ENCODE measurements around the gene STK4. TPM values are rescaled to one million over a fixed set of nuclear protein-coding genes. Genes with fewer than 3 reads are reported as not detected.

The STK4 gene
- total RNA-seq, 2 donors from 2014 or later = 149 to 205 TPM

- ATAC-seq = no peak
- DNase-seq (ENCODE audit: low spot score in 2 of 2) = no peak
- Mint-ChIP-seq H3K36me3 (peaks cover 6 to 16% of the 10 kb centered on the region in 2 donors), H3K9me3 (no peaks in the 10 kb centered on the region), H3K27ac (peak overlapping the region; percentile 16 to 67)
These were observed 21.1 kb upstream of the STK4 start for GRCh38 chr20:44945261-44945660.

- H3K27ac Mint-ChIP-seq = peak overlapping the region in 1 of 2 donors; percentile 16
- H3K36me3 Mint-ChIP-seq = peaks cover 8 to 10% of the 10 kb centered on the region in 2 donors
- ATAC-seq (no peak), DNase-seq (ENCODE audit: low spot score in 2 of 2) (no peak)
- no peaks in the 10 kb centered on the region for H3K9me3 Mint-ChIP-seq
These were observed 19.9 kb upstream of the STK4 start for GRCh38 chr20:44946271-44946852.

GRCh38 chr20:44948107-44948506 lies 18.2 kb upstream of the STK4 start:
- no peaks in the 10 kb centered on the region for H3K9me3 Mint-ChIP-seq
- H3K27ac Mint-ChIP-seq = peak overlapping the region in 1 of 2 donors; percentile 60
- DNase-seq (ENCODE audit: low spot score in 2 of 2) = no peak
- no peak for ATAC-seq
- peaks cover 10 to 19% of the 10 kb centered on the region in 2 donors for H3K36me3 Mint-ChIP-seq

GRCh38 chr20:44948513-44948912 lies 17.8 kb upstream of the STK4 start:
- DNase-seq (ENCODE audit: low spot score in 2 of 2) = no peak
- H3K9me3 Mint-ChIP-seq = no peaks in the 10 kb centered on the region
- no peak for ATAC-seq
- no peak overlapping the region for H3K27ac Mint-ChIP-seq
- peaks cover 14 to 21% of the 10 kb centered on the region in 2 donors for H3K36me3 Mint-ChIP-seq

GRCh38 chr20:44950368-44950767 lies 15.9 kb upstream of the STK4 start:
- Mint-ChIP-seq H3K27ac (peak overlapping the region in 1 of 2 donors; percentile 9), H3K9me3 (no peaks in the 10 kb centered on the region), H3K36me3 (peaks cover 21 to 29% of the 10 kb centered on the region in 2 donors)
- no peak for ATAC-seq
- no peak for DNase-seq (ENCODE audit: low spot score in 2 of 2)

- Mint-ChIP-seq H3K9me3 (no peaks in the 10 kb centered on the region), H3K36me3 (peaks cover 34 to 38% of the 10 kb centered on the region in 2 donors), H3K27ac (peak overlapping the region; percentile 31 to 76)
- no peak for DNase-seq (ENCODE audit: low spot score in 2 of 2)
- no peak for ATAC-seq
These were observed 13.6 kb upstream of the STK4 start for GRCh38 chr20:44952731-44953130.

GRCh38 chr20:44954211-44954610 lies 12.1 kb upstream of the STK4 start:
- no peak for ATAC-seq
- peaks cover 49% of the 10 kb centered on the region in 2 donors for H3K36me3 Mint-ChIP-seq
- peak overlapping the region; percentile 1 to 31 for H3K27ac Mint-ChIP-seq
- no peaks in the 10 kb centered on the region for H3K9me3 Mint-ChIP-seq
- no peak for DNase-seq (ENCODE audit: low spot score in 2 of 2)

GRCh38 chr20:44955270-44955669 lies 11.0 kb upstream of the STK4 start:
- Mint-ChIP-seq H3K27ac (peak overlapping the region in 1 of 2 donors; percentile 39), H3K9me3 (no peaks in the 10 kb centered on the region), H3K36me3 (peaks cover 50 to 57% of the 10 kb centered on the region in 2 donors)
- DNase-seq (ENCODE audit: low spot score in 2 of 2) (no peak), ATAC-seq (no peak)

GRCh38 chr20:44956410-44956809 lies 9.9 kb upstream of the STK4 start:
- peaks cover 48 to 57% of the 10 kb centered on the region in 2 donors for H3K36me3 Mint-ChIP-seq

GRCh38 chr20:44958276-44958675 lies 8.0 kb upstream of the STK4 start:
- DNase-seq (ENCODE audit: low spot score in 2 of 2) (no peak), ATAC-seq (no peak)
- H3K27ac Mint-ChIP-seq = peak overlapping the region in 1 of 2 donors; percentile 92
- H3K9me3 Mint-ChIP-seq = no peaks in the 10 kb centered on the region
- peaks cover 44 to 53% of the 10 kb centered on the region in 2 donors for H3K36me3 Mint-ChIP-seq

More at GRCh38 chr20:44956410-44956809, 9.9 kb upstream of the STK4 start:
- Mint-ChIP-seq H3K9me3 (no peaks in the 10 kb centered on the region), H3K27ac (no peak overlapping the region)
- ATAC-seq = no peak
- no peak for DNase-seq (ENCODE audit: low spot score in 2 of 2)

- ATAC-seq (peak; percentile 9 to 51), DNase-seq (ENCODE audit: low spot score in 2 of 2) (peak in 1 of 2 donors; percentile 60)
- Mint-ChIP-seq H3K27ac (peak overlapping the region; percentile 92 to 99), H3K9me3 (no peaks in the 10 kb centered on the region), H3K36me3 (peaks cover 35 to 44% of the 10 kb centered on the region in 2 donors)
These were observed 7.2 kb upstream of the STK4 start for GRCh38 chr20:44959082-44959637.

- ATAC-seq = peak; percentile 67 to 81
These were observed 6.6 kb upstream of the STK4 start for GRCh38 chr20:44959638-44960102.

GRCh38 chr20:44960103-44960852 lies 6.0 kb upstream of the STK4 start, which contains the start of gene TOMM34:
TSS of gene TOMM34 (minus strand) at chr20:44960397. CDS start at chr20:44960333, 64 bp downstream.
- ATAC-seq (peak; percentile 82 to 93), DNase-seq (ENCODE audit: low spot score in 2 of 2) (peak; percentile 92 to 97)
- peaks cover 27 to 43% of the 10 kb centered on the region in 2 donors for H3K36me3 Mint-ChIP-seq
- no peaks in the 10 kb centered on the region for H3K9me3 Mint-ChIP-seq
- H3K27ac Mint-ChIP-seq = peak within 1 kb of the TSS; percentile 92 to 99

More at GRCh38 chr20:44959638-44960102, 6.6 kb upstream of the STK4 start:
- Mint-ChIP-seq H3K36me3 (peaks cover 32 to 43% of the 10 kb centered on the region in 2 donors), H3K27ac (peak overlapping the region; percentile 92 to 99), H3K9me3 (no peaks in the 10 kb centered on the region)
- peak; percentile 51 to 72 for DNase-seq (ENCODE audit: low spot score in 2 of 2)

- H3K36me3 Mint-ChIP-seq = peaks cover 24 to 38% of the 10 kb centered on the region in 2 donors
- ATAC-seq (no peak), DNase-seq (ENCODE audit: low spot score in 2 of 2) (no peak)
- H3K27ac Mint-ChIP-seq = peak overlapping the region; percentile 72 to 92
- no peaks in the 10 kb centered on the region for H3K9me3 Mint-ChIP-seq
These were observed 5.1 kb upstream of the STK4 start for GRCh38 chr20:44961011-44961869.

- no peaks in the 10 kb centered on the region for H3K9me3 Mint-ChIP-seq
- no peak for ATAC-seq
- H3K27ac Mint-ChIP-seq = no peak overlapping the region
- DNase-seq (ENCODE audit: low spot score in 2 of 2) = no peak
- H3K36me3 Mint-ChIP-seq = peaks cover 27 to 40% of the 10 kb centered on the region in 2 donors
These were observed 4.4 kb upstream of the STK4 start for GRCh38 chr20:44961870-44962267.

- peaks cover 33 to 46% of the 10 kb centered on the region in 2 donors for H3K36me3 Mint-ChIP-seq
- H3K27ac Mint-ChIP-seq = no peak overlapping the region
- no peaks in the 10 kb centered on the region for H3K9me3 Mint-ChIP-seq
- DNase-seq (ENCODE audit: low spot score in 2 of 2) (no peak), ATAC-seq (no peak)
These were observed 3.8 kb upstream of the STK4 start for GRCh38 chr20:44962483-44962882.
